HG03066 (cell line): ENCODE measurements around the gene RETREG2.

Source experiments
- ATAC-seq: cut with Tn5 transposase; IDR thresholded peaks from one replicate; pipeline ENCODE4 v1.9.1; 2021; ENCODE audit warnings: low read depth; ENCODE audit not compliant: unreplicated experiment

Gene RETREG2

GRCh38 chr2:219230059-219230540, 52.0 kb downstream of the RETREG2 start:
- no peak for ATAC-seq

- ATAC-seq = no peak
Measured at GRCh38 chr2:219234331-219234730, 56.3 kb downstream of the RETREG2 start.
